ENCODE measurements around the gene MYO1A. TPM values are rescaled to one million over a fixed set of nuclear protein-coding genes. Genes with fewer than 3 reads are reported as not detected.

The MYO1A gene
- total and polyA plus RNA-seq, 2 donors (not counting 1 experiment from before 2014, with no cell fraction given) = 0.55 to 1.3 TPM

GRCh38 chr12:56995930-56996496, 53.9 kb downstream of the MYO1A start:
- peaks cover 3% of the 10 kb centered on the region for H4K20me1 ChIP-seq (ENCODE audit: control insufficient read depth, insufficient read depth, low read length, poor library complexity, severe bottlenecking)
- no peak overlapping the region for H2AFZ ChIP-seq (ENCODE audit: insufficient read depth, low read depth, low read length, poor library complexity, severe bottlenecking)
- no peak for TF ChIP-seq EZH2 (IDR thresholded peaks at IDR 0.05; ENCODE audit: borderline replicate concordance, insufficient read depth, low read depth, low read length, poor library complexity, severe bottlenecking)
- TF ChIP-seq CTCF (IDR thresholded peaks at IDR 0.05) = no peak
- H3K9ac ChIP-seq (ENCODE audit: low read length) = no peak overlapping the region
- no peaks in the 10 kb centered on the region for H3K9me3 ChIP-seq (ENCODE audit: control extremely low read depth in 1 of 3, control insufficient read depth in 2 of 3, insufficient read depth in 1 of 3, low read length in 2 of 3)
- POLR2A ChIA-PET = no interaction called here
- no peak overlapping the region for H3K4me3 ChIP-seq (ENCODE audit: control extremely low read depth in 1 of 5, extremely low read depth in 1 of 5, insufficient read depth in 1 of 5, low read depth in 2 of 5, low read length in 4 of 5)
- intact Hi-C loops (cut with micrococcal nuclease) = no loop called here
- H3K79me2 ChIP-seq (ENCODE audit: control insufficient read depth, insufficient read depth, low read length) = peaks cover 28% of the 10 kb centered on the region
- Mint-ChIP-seq H3K9me3 (ENCODE audit: insufficient read depth) (no peaks in the 10 kb centered on the region), H3K4me3 (no peak overlapping the region), H3K4me1 (peaks cover 28% of the 10 kb centered on the region), H3K27me3 (no peaks in the 10 kb centered on the region), H3K27ac (no peak overlapping the region)
- peaks cover 0 to 20% of the 10 kb centered on the region in 2 experiments for H3K36me3 ChIP-seq (replicated peaks in 1 of 2; ENCODE audit: control extremely low read depth in 1 of 2, control insufficient read depth in 1 of 2, extremely low read depth in 1 of 2, insufficient read depth in 2 of 2, low read length in 1 of 2)
- H3K27ac ChIP-seq (ENCODE audit: low read length in 2 of 2) = no peak overlapping the region
- no peak overlapping the region for H3K4me2 ChIP-seq (replicated peaks; ENCODE audit: low read depth, low read length, poor library complexity, severe bottlenecking)
- H3K27me3 ChIP-seq (replicated peaks in 1 of 4; ENCODE audit: control extremely low read depth in 1 of 4, control insufficient read depth in 3 of 4, insufficient read depth in 4 of 4, low read length in 3 of 4) = no peaks in the 10 kb centered on the region
- CTCF ChIA-PET = interaction anchor here (1.5 to 1.7 kb wide), 3 partner anchors 8 to 10 kb away, joined by 7 to 8 read pairs (median 7); partner anchors contain the start of gene ZBTB39
- 96% methylated on average over 11 of the region's 11 CpGs for WGBS (ENCODE audit: insufficient coverage)
- ATAC-seq (ENCODE audit: low read depth) (no peak), DNase-seq (no peak)
- peaks cover 12 to 13% of the 10 kb centered on the region in 2 donors for H3K4me1 ChIP-seq (ENCODE audit: control insufficient read depth in 2 of 2, insufficient read depth in 2 of 2, low read length in 2 of 2)

DNA sequence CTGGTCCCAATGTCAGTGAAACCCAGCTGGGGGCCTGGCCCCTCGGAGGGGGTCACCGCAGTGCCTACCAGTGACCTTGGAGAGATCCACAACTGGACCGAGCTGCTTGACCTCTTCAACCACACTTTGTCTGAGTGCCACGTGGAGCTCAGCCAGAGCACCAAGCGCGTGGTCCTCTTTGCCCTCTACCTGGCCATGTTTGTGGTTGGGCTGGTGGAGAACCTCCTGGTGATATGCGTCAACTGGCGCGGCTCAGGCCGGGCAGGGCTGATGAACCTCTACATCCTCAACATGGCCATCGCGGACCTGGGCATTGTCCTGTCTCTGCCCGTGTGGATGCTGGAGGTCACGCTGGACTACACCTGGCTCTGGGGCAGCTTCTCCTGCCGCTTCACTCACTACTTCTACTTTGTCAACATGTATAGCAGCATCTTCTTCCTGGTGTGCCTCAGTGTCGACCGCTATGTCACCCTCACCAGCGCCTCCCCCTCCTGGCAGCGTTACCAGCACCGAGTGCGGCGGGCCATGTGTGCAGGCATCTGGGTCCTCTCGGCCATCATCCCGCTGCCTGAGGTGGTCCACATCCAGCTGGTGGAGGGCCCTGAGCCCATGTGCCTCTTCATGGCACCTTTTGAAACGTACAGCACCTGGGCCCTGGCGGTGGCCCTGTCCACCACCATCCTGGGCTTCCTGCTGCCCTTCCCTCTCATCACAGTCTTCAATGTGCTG, 54.6 kb downstream of the MYO1A start:
- no peaks in the 10 kb centered on the region for H3K27me3 ChIP-seq (replicated peaks in 1 of 4; ENCODE audit: control extremely low read depth in 1 of 4, control insufficient read depth in 3 of 4, insufficient read depth in 4 of 4, low read length in 3 of 4)
- no peak overlapping the region for H3K27ac ChIP-seq (ENCODE audit: low read length in 2 of 2)
- no peak overlapping the region for H3K27ac Mint-ChIP-seq
- ATAC-seq (ENCODE audit: low read depth) (no peak), DNase-seq (no peak)
- no peak overlapping the region for H3K4me3 Mint-ChIP-seq
- peaks cover 23% of the 10 kb centered on the region for H3K4me1 Mint-ChIP-seq
- POLR2A ChIA-PET = no interaction called here
- CTCF ChIA-PET = interaction anchor here (0.7 to 1.7 kb wide), 3 partner anchors 7 to 238 kb away, joined by 3 to 8 read pairs (median 7); no protein-coding TSS in a partner anchor
- H3K79me2 ChIP-seq (ENCODE audit: control insufficient read depth, insufficient read depth, low read length) = peaks cover 23% of the 10 kb centered on the region
- H3K9me3 Mint-ChIP-seq (ENCODE audit: insufficient read depth) = no peaks in the 10 kb centered on the region
- TF ChIP-seq CTCF (IDR thresholded peaks at IDR 0.05) = no peak
- no peak for TF ChIP-seq EZH2 (IDR thresholded peaks at IDR 0.05; ENCODE audit: borderline replicate concordance, insufficient read depth, low read depth, low read length, poor library complexity, severe bottlenecking)
- H3K4me3 ChIP-seq (ENCODE audit: control extremely low read depth in 1 of 5, extremely low read depth in 1 of 5, insufficient read depth in 1 of 5, low read depth in 2 of 5, low read length in 4 of 5) = no peak overlapping the region
- H3K9me3 ChIP-seq (ENCODE audit: control extremely low read depth in 1 of 3, control insufficient read depth in 2 of 3, insufficient read depth in 1 of 3, low read length in 2 of 3) = no peaks in the 10 kb centered on the region
- no peak overlapping the region for H3K9ac ChIP-seq (ENCODE audit: low read length)
- peaks cover 12 to 13% of the 10 kb centered on the region in 2 donors for H3K4me1 ChIP-seq (ENCODE audit: control insufficient read depth in 2 of 2, insufficient read depth in 2 of 2, low read length in 2 of 2)
- peaks cover 0 to 17% of the 10 kb centered on the region in 2 experiments for H3K36me3 ChIP-seq (replicated peaks in 1 of 2; ENCODE audit: control extremely low read depth in 1 of 2, control insufficient read depth in 1 of 2, extremely low read depth in 1 of 2, insufficient read depth in 2 of 2, low read length in 1 of 2)
- H2AFZ ChIP-seq (ENCODE audit: insufficient read depth, low read depth, low read length, poor library complexity, severe bottlenecking) = no peak overlapping the region
- no peak overlapping the region for H3K4me2 ChIP-seq (replicated peaks; ENCODE audit: low read depth, low read length, poor library complexity, severe bottlenecking)
- H4K20me1 ChIP-seq (ENCODE audit: control insufficient read depth, insufficient read depth, low read length, poor library complexity, severe bottlenecking) = no peaks in the 10 kb centered on the region
- intact Hi-C loops (cut with micrococcal nuclease) = no loop called here
- WGBS (ENCODE audit: insufficient coverage) = 97% methylated on average over 26 of the region's 26 CpGs
- no peaks in the 10 kb centered on the region for H3K27me3 Mint-ChIP-seq

Measured in B cell (primary cell).